Calu3 (cell line): ENCODE measurements around the gene TRAF3. TPM values are rescaled to one million over a fixed set of nuclear protein-coding genes. Genes with fewer than 3 reads are reported as not detected.

Experiments
- BruUV-seq: library from RNA; stranded (reverse); fragments of 400-500 nt; replicated peaks from 2 replicates; lab custom pipeline; 2021; lab: Mats Ljungman, UMichigan
- CTCF ChIA-PET: fragments of 300-600 bp; sonication (Branson Sonifier 250); formaldehyde crosslinking; loops from one replicate; lab custom pipeline; 2022; ENCODE audit warnings: antibody characterized with exemption; lab: Charles Lee
- DNase-seq: peaks from one replicate; pipeline ENCODE4 v3.0.0; 2022
- H3K27ac Mint-ChIP-seq: one replicate; pipeline ENCODE4 v1.8.0; 2022; ENCODE audit warnings: mixed read lengths; ENCODE audit not compliant: unreplicated experiment
- H3K27me3 Mint-ChIP-seq: one replicate; pipeline ENCODE4 v1.8.0; 2022; ENCODE audit warnings: mixed read lengths; ENCODE audit not compliant: unreplicated experiment
- H3K36me3 Mint-ChIP-seq: one replicate; pipeline ENCODE4 v1.8.0; 2022; ENCODE audit warnings: mild to moderate bottlenecking, moderate library complexity, mixed read lengths; ENCODE audit not compliant: insufficient read depth, unreplicated experiment
- H3K4me1 Mint-ChIP-seq: one replicate; pipeline ENCODE4 v1.8.0; 2022; ENCODE audit warnings: mild to moderate bottlenecking, low read depth, mixed read lengths; ENCODE audit not compliant: unreplicated experiment
- H3K4me3 Mint-ChIP-seq: one replicate; pipeline ENCODE4 v1.8.0; 2022; ENCODE audit warnings: mild to moderate bottlenecking, low read depth, moderate library complexity, mixed read lengths; ENCODE audit not compliant: unreplicated experiment
- H3K9me3 Mint-ChIP-seq: one replicate; pipeline ENCODE4 v1.8.0; 2022; ENCODE audit warnings: low read depth, mixed read lengths; ENCODE audit not compliant: unreplicated experiment
- CTCF ChIP-seq: fragments of 200-600 bp; IDR thresholded peaks from one replicate; pipeline ENCODE4 v1.8.0; 2022; ENCODE audit warnings: antibody characterized with exemption; ENCODE audit not compliant: unreplicated experiment
- intact Hi-C: fragments of 100-400 bp; cut with micrococcal nuclease; formaldehyde crosslinking; loops from one replicate; pipeline ENCODE4 v1.10.0; 2022; ENCODE audit not compliant: unreplicated experiment
- total RNA-seq: library from RNA; stranded (reverse); gene quantifications from 2 replicates; pipeline ENCODE4 v1.2.3, GENCODE V29; 2022

TRAF3 gene
- total RNA-seq, 1 experiment from 2014 or later: 24.2 TPM

GRCh38 chr14:102870246-102870645, 93.0 kb downstream of the TRAF3 start:
- H3K27ac Mint-ChIP-seq: no peak overlapping the region
- no peaks in the 10 kb centered on the region for H3K9me3 Mint-ChIP-seq
- intact Hi-C loops: no loop called here
- H3K4me1 Mint-ChIP-seq: no peaks in the 10 kb centered on the region
- peaks cover 4% of the 10 kb centered on the region for H3K36me3 Mint-ChIP-seq
- H3K4me3 Mint-ChIP-seq: no peak overlapping the region
- CTCF ChIA-PET: interaction anchor here (0.6 kb wide), 1 partner anchor 24 kb away, joined by 4 read pairs; no protein-coding TSS in a partner anchor
- no peak for TF ChIP-seq CTCF
- H3K27me3 Mint-ChIP-seq: no peaks in the 10 kb centered on the region
- DNase-seq: no peak
- no TSS peak for BruUV-seq

- no peaks in the 10 kb centered on the region for H3K9me3 Mint-ChIP-seq
- H3K4me1 Mint-ChIP-seq: no peaks in the 10 kb centered on the region
- intact Hi-C loops: no loop called here
- peaks cover 4% of the 10 kb centered on the region for H3K36me3 Mint-ChIP-seq
- no TSS peak for BruUV-seq
- H3K4me3 Mint-ChIP-seq: no peak overlapping the region
- H3K27ac Mint-ChIP-seq: no peak overlapping the region
- DNase-seq: no peak
- no peaks in the 10 kb centered on the region for H3K27me3 Mint-ChIP-seq
- CTCF ChIA-PET: interaction anchor here (0.5 kb wide), 1 partner anchor 881 kb away, joined by 3 read pairs; no protein-coding TSS in a partner anchor
- no peak for TF ChIP-seq CTCF
Observed at GRCh38 chr14:102870994-102871831, 94.0 kb downstream of the TRAF3 start.

GRCh38 chr14:102872020-102872419, 94.8 kb downstream of the TRAF3 start:
- no peak overlapping the region for H3K27ac Mint-ChIP-seq

GRCh38 chr14:102873131-102873530, 95.9 kb downstream of the TRAF3 start:
- Mint-ChIP-seq H3K36me3 (peaks cover 4% of the 10 kb centered on the region), H3K27ac (no peak overlapping the region), H3K4me3 (no peak overlapping the region), H3K4me1 (no peaks in the 10 kb centered on the region), H3K9me3 (no peaks in the 10 kb centered on the region), H3K27me3 (no peaks in the 10 kb centered on the region)
- BruUV-seq: no TSS peak
- CTCF ChIA-PET: interaction anchor here (0.6 to 0.7 kb wide), 2 partner anchors 14 to 21 kb away, joined by 3 read pairs; no protein-coding TSS in a partner anchor
- DNase-seq: no peak
- intact Hi-C loops: no loop called here
- TF ChIP-seq CTCF: no peak

More at GRCh38 chr14:102872020-102872419, 94.8 kb downstream of the TRAF3 start:
- intact Hi-C loops: no loop called here
- no TSS peak for BruUV-seq
- TF ChIP-seq CTCF: no peak
- no peaks in the 10 kb centered on the region for H3K4me1 Mint-ChIP-seq
- no peak overlapping the region for H3K4me3 Mint-ChIP-seq
- DNase-seq: no peak
- peaks cover 4% of the 10 kb centered on the region for H3K36me3 Mint-ChIP-seq
- CTCF ChIA-PET: no interaction called here
- no peaks in the 10 kb centered on the region for H3K9me3 Mint-ChIP-seq
- H3K27me3 Mint-ChIP-seq: no peaks in the 10 kb centered on the region
